WTC11 (cell line): Measurements from ENCODE around the gene NOSTRIN. TPM values are rescaled to one million over a fixed set of nuclear protein-coding genes. Genes with fewer than 3 reads are reported as not detected.

Experiments used
- ATAC-seq: fragments of 200-7000 bp; cut with Tn5 transposase; 2 replicates; pipeline ENCODE4 v1.10.0; 2021; ENCODE audit warnings: mild to moderate bottlenecking, moderate library complexity
- CTCF ChIA-PET: fragments of 300-600 bp; sonication (Branson Sonifier 250); formaldehyde crosslinking; loops from one replicate; lab custom pipeline; 2021; ENCODE audit warnings: antibody characterized with exemption; lab: Charles Lee
- POLR2A ChIA-PET: fragments of 350-600 bp; sonication (Branson Sonifier 250); formaldehyde crosslinking; loops from one replicate; lab custom pipeline; 2021; ENCODE audit warnings: antibody characterized with exemption; lab: Charles Lee
- DNase-seq: peaks from one replicate; pipeline ENCODE4 v3.0.0; 2021; ENCODE audit warnings: low spot score
- H3K27ac Mint-ChIP-seq: 2 replicates; pipeline ENCODE4 v1.8.0; 2021; ENCODE audit warnings: mixed read lengths
- H3K27me3 Mint-ChIP-seq: 2 replicates; pipeline ENCODE4 v1.8.0; 2021; ENCODE audit warnings: low read depth, mild to moderate bottlenecking, moderate library complexity, mixed read lengths
- H3K36me3 Mint-ChIP-seq: 2 replicates; pipeline ENCODE4 v1.8.0; 2021; ENCODE audit warnings: mixed read lengths
- H3K4me1 Mint-ChIP-seq: 2 replicates; pipeline ENCODE4 v1.8.0; 2022; ENCODE audit warnings: mixed read lengths
- H3K4me3 Mint-ChIP-seq: 2 replicates; pipeline ENCODE4 v1.8.0; 2021; ENCODE audit warnings: mild to moderate bottlenecking, moderate library complexity, mixed read lengths
- H3K9me3 Mint-ChIP-seq: 2 replicates; pipeline ENCODE4 v1.8.0; 2021; ENCODE audit warnings: mixed read lengths
- ATF1 ChIP-seq: sonication (generic); formaldehyde crosslinking; IDR thresholded peaks from 2 replicates; pipeline ENCODE4 v1.8.1; 2023; ENCODE audit warnings: mild to moderate bottlenecking, moderate library complexity, missing genetic modification reagents
- ATF3 ChIP-seq: sonication (generic); formaldehyde crosslinking; conservative IDR thresholded peaks from 2 replicates; pipeline ENCODE4 v1.8.1; 2022; ENCODE audit warnings: mild to moderate bottlenecking, missing genetic modification reagents
- CDX4 ChIP-seq: fragments of 250-450 bp; sonication (Bioruptor Pico); IDR thresholded peaks from 2 replicates; pipeline ENCODE4 v1.9.0; 2021; ENCODE audit warnings: moderate library complexity, mild to moderate bottlenecking, inconsistent platforms, borderline replicate concordance
- E2F4 ChIP-seq: sonication (generic); formaldehyde crosslinking; IDR thresholded peaks from 2 replicates; pipeline ENCODE4 v1.8.1; 2022; ENCODE audit warnings: low read depth, mild to moderate bottlenecking, moderate library complexity, missing genetic modification reagents, borderline replicate concordance
- EMX1 ChIP-seq: fragments of 250-450 bp; sonication (Bioruptor Pico); IDR thresholded peaks from 2 replicates; pipeline ENCODE4 v1.8.0; 2021; ENCODE audit warnings: mild to moderate bottlenecking
- ERG ChIP-seq: fragments of 250-450 bp; sonication (Bioruptor Pico); IDR thresholded peaks from 2 replicates; pipeline ENCODE4 v1.8.0; 2021; ENCODE audit warnings: mild to moderate bottlenecking
- FOXJ3 ChIP-seq: sonication (generic); formaldehyde crosslinking; IDR thresholded peaks from 2 replicates; pipeline ENCODE4 v1.9.0; 2021; ENCODE audit warnings: missing genetic modification reagents, mild to moderate bottlenecking, borderline replicate concordance
- GTF2I ChIP-seq: fragments of 250-450 bp; sonication (Bioruptor Pico); conservative IDR thresholded peaks from 2 replicates; pipeline ENCODE4 v1.4.0; 2021; ENCODE audit warnings: mild to moderate bottlenecking
- HMGA2 ChIP-seq: fragments of 250-450 bp; sonication (Bioruptor Pico); IDR thresholded peaks from 2 replicates; pipeline ENCODE4 v1.4.0; 2021; ENCODE audit warnings: mild to moderate bottlenecking, moderate library complexity
- IRF1 ChIP-seq: sonication (generic); formaldehyde crosslinking; IDR thresholded peaks from 2 replicates; pipeline ENCODE4 v1.8.0; 2023; ENCODE audit warnings: missing genetic modification reagents
- MXD4 ChIP-seq: fragments of 250-450 bp; sonication (Bioruptor Pico); IDR thresholded peaks from 2 replicates; pipeline ENCODE4 v1.8.0; 2021; ENCODE audit warnings: mild to moderate bottlenecking, moderate library complexity, borderline replicate concordance
- NR3C1 ChIP-seq: sonication (generic); formaldehyde crosslinking; conservative IDR thresholded peaks from 2 replicates; pipeline ENCODE4 v1.8.1; 2023; ENCODE audit warnings: low read depth, mild to moderate bottlenecking, missing genetic modification reagents
- OVOL2 ChIP-seq: fragments of 250-450 bp; sonication (Bioruptor Pico); IDR thresholded peaks from 2 replicates; pipeline ENCODE4 v1.9.0; 2021; ENCODE audit warnings: mild to moderate bottlenecking, borderline replicate concordance
- RORB ChIP-seq: fragments of 250-450 bp; sonication (Bioruptor Pico); IDR thresholded peaks from 2 replicates; pipeline ENCODE4 v1.9.0; 2021; ENCODE audit warnings: mild to moderate bottlenecking
- SMAD3 ChIP-seq: sonication (generic); formaldehyde crosslinking; IDR thresholded peaks from 2 replicates; pipeline ENCODE4 v1.8.0; 2022; ENCODE audit warnings: missing genetic modification reagents, mild to moderate bottlenecking, borderline replicate concordance
- SP1 ChIP-seq: sonication (generic); formaldehyde crosslinking; conservative IDR thresholded peaks from 2 replicates; pipeline ENCODE4 v1.8.1; 2022; ENCODE audit warnings: missing genetic modification reagents
- TEAD4 ChIP-seq: sonication (generic); formaldehyde crosslinking; IDR thresholded peaks from 2 replicates; pipeline ENCODE4 v1.8.0; 2022; ENCODE audit warnings: mild to moderate bottlenecking, missing genetic modification reagents
- USF1 ChIP-seq: sonication (generic); formaldehyde crosslinking; IDR thresholded peaks from 2 replicates; pipeline ENCODE4 v1.8.0; 2022; ENCODE audit warnings: mild to moderate bottlenecking, missing genetic modification reagents
- ZMAT4 ChIP-seq: fragments of 250-450 bp; sonication (Bioruptor Pico); IDR thresholded peaks from 2 replicates; pipeline ENCODE4 v1.9.0; 2021; ENCODE audit warnings: mild to moderate bottlenecking
- ZNF138 ChIP-seq: sonication (generic); formaldehyde crosslinking; conservative IDR thresholded peaks from 2 replicates; pipeline ENCODE4 v1.8.1; 2022; ENCODE audit warnings: mild to moderate bottlenecking, moderate library complexity, missing genetic modification reagents
- ZNF425 ChIP-seq: fragments of 250-450 bp; sonication (Bioruptor Pico); conservative IDR thresholded peaks from 2 replicates; pipeline ENCODE4 v1.9.0; 2021; ENCODE audit warnings: mild to moderate bottlenecking
- ZNF532 ChIP-seq: fragments of 250-450 bp; sonication (Bioruptor Pico); IDR thresholded peaks from 2 replicates; pipeline ENCODE4 v1.9.0; 2021; ENCODE audit warnings: mild to moderate bottlenecking, borderline replicate concordance
- total RNA-seq: library from RNA; stranded (reverse); gene quantifications from 3 replicates; pipeline ENCODE4 v1.2.3, GENCODE V29; 2021

Gene NOSTRIN
- total RNA-seq, 1 experiment from 2014 or later = 0.22 TPM

- DNase-seq = no peak
- CTCF ChIA-PET = no interaction called here
- peaks cover 2% of the 10 kb centered on the region for H3K4me1 Mint-ChIP-seq
- H3K27me3 Mint-ChIP-seq = no peaks in the 10 kb centered on the region
- TF ChIP-seq ZNF532 (CRISPR knock-in tag) = no peak
- no peak for TF ChIP-seq ZNF138
- TF ChIP-seq ERG (CRISPR knock-in tag) = no peak
- no peak for TF ChIP-seq FOXJ3 (CRISPR knock-in tag)
- TF ChIP-seq TEAD4 = no peak
- no peak for TF ChIP-seq IRF1 (CRISPR knock-in tag)
- TF ChIP-seq ATF1 (CRISPR knock-in tag) = no peak
- TF ChIP-seq OVOL2 (CRISPR knock-in tag) = no peak
- no peak for TF ChIP-seq RORB (CRISPR knock-in tag)
- TF ChIP-seq USF1 = no peak
- TF ChIP-seq SMAD3 = no peak
- ATAC-seq = no peak
- POLR2A ChIA-PET = no interaction called here
- H3K9me3 Mint-ChIP-seq = peaks cover 13% of the 10 kb centered on the region
- H3K27ac Mint-ChIP-seq = no peak overlapping the region
- no peak overlapping the region for H3K4me3 Mint-ChIP-seq
- H3K36me3 Mint-ChIP-seq = no peaks in the 10 kb centered on the region; the same call in 1 of the 2 replicates
Measured at GRCh38 chr2:168830958-168831357, 28.5 kb downstream of the NOSTRIN start.

- no peaks in the 10 kb centered on the region; the same call in 1 of the 2 replicates for H3K36me3 Mint-ChIP-seq
- ChIA-PET POLR2A (no interaction called here), CTCF (no interaction called here)
- DNase-seq (no peak), ATAC-seq (no peak)
- no peak overlapping the region for H3K4me3 Mint-ChIP-seq
- no peaks in the 10 kb centered on the region; the same call in none of the 2 replicates for H3K4me1 Mint-ChIP-seq
- H3K27me3 Mint-ChIP-seq = no peaks in the 10 kb centered on the region
- no peak for TF ChIP-seq EMX1
- no peak for TF ChIP-seq ZNF138
- TF ChIP-seq HMGA2 (CRISPR knock-in tag) = no peak
- TF ChIP-seq ZNF425 (CRISPR knock-in tag) = no peak
- no peak for TF ChIP-seq GTF2I (CRISPR knock-in tag)
- TF ChIP-seq MXD4 (CRISPR knock-in tag) = no peak
- no peak for TF ChIP-seq ATF3
- TF ChIP-seq SP1 = no peak
- TF ChIP-seq CDX4 (CRISPR knock-in tag) = no peak
- TF ChIP-seq TEAD4 = no peak
- no peak for TF ChIP-seq E2F4 (CRISPR knock-in tag)
- no peak for TF ChIP-seq NR3C1 (CRISPR knock-in tag)
- TF ChIP-seq ZMAT4 (CRISPR knock-in tag) = no peak
- H3K27ac Mint-ChIP-seq = no peak overlapping the region
- peaks cover 13% of the 10 kb centered on the region for H3K9me3 Mint-ChIP-seq
Measured at GRCh38 chr2:168831662-168832061, 29.2 kb downstream of the NOSTRIN start.
